GM12878 (cell line): ENCODE measurements around the gene AGAP1. TPM values are rescaled to one million over a fixed set of nuclear protein-coding genes. Genes with fewer than 3 reads are reported as not detected.

Source experiments
- ATAC-seq: fragments of 200-7000 bp; cut with Tn5 transposase; 3 replicates; pipeline ENCODE4 v1.9.1; 2020; ENCODE audit warnings: mild to moderate bottlenecking, moderate library complexity
- BruUV-seq: library from RNA; stranded (reverse); fragments of 400-500 nt; replicated peaks from 2 replicates; lab custom pipeline; 2021; lab: Mats Ljungman, UMichigan
- CTCF ChIA-PET: fragments of 300-600 bp; sonication (Branson Sonifier 250); formaldehyde crosslinking; extraction: SDS; loops from one replicate; lab custom pipeline; 2021; ENCODE audit warnings: inconsistent platforms; lab: Yijun Ruan, JAX
- POLR2A ChIA-PET: fragments of 350-600 bp; formaldehyde crosslinking; extraction: SDS; loops from one replicate; lab custom pipeline; 2021; ENCODE audit warnings: inconsistent platforms; lab: Charles Lee
- RAD21 ChIA-PET: fragments of 300-600 bp; sonication (Branson Sonifier 250); formaldehyde crosslinking; loops from one replicate; lab custom pipeline; 2023; ENCODE audit warnings: antibody characterized with exemption; ENCODE audit not compliant: unreplicated experiment; lab: Charles Lee
- SMC1A ChIA-PET: fragments of 300-600 bp; sonication (Branson Sonifier 250); formaldehyde crosslinking; loops from one replicate; lab custom pipeline; 2023; ENCODE audit not compliant: unreplicated experiment, uncharacterized antibody; lab: Charles Lee
- DNase-seq: peaks from one replicate; pipeline ENCODE4 v3.0.0-alpha.2; 2011; ENCODE audit warnings: low read depth, low spot score
- FAIRE-seq: peaks from 3 replicates; lab custom pipeline; 2011; peaks lifted over from hg19 to GRCh38; lab: Jason Lieb, UNC
- H2AFZ ChIP-seq: 2 replicates; pipeline ENCODE4 v1.6.0; 2011; ENCODE audit warnings: low read depth, low read length, control low read depth; ENCODE audit not compliant: control insufficient read depth
- H3K27ac ChIP-seq: 2 replicates; pipeline ENCODE4 v1.5.1; 2011; ENCODE audit warnings: control low read depth; ENCODE audit not compliant: control insufficient read depth, insufficient read depth
- H3K27me3 ChIP-seq, 2 experiments: replicated peaks in 1 of 2; 2 replicates each; pipeline versions ENCODE4 v1.6.0 to v1.6.1; 2011; ENCODE audit warnings: low read length in 1 of 2; ENCODE audit not compliant: control insufficient read depth in 2 of 2, insufficient read depth in 2 of 2
- H3K36me3 ChIP-seq, 2 experiments: 2 replicates each; pipeline ENCODE4 v1.5.1; 2011; ENCODE audit warnings: low read length in 1 of 2; ENCODE audit not compliant: control insufficient read depth in 2 of 2, insufficient read depth in 2 of 2
- H3K4me1 ChIP-seq: 2 replicates; pipeline ENCODE4 v1.6.1; 2011; ENCODE audit warnings: mild to moderate bottlenecking, low read length, moderate library complexity, mixed read lengths; ENCODE audit not compliant: control insufficient read depth, insufficient read depth
- H3K4me2 ChIP-seq: 2 replicates; pipeline ENCODE4 v1.6.0; 2011; ENCODE audit warnings: control low read depth; ENCODE audit not compliant: control insufficient read depth, insufficient read depth
- H3K4me3 ChIP-seq: fragments of 200-600 bp; sonication (generic); 2 replicates; pipeline ENCODE4 v1.5.1; 2016
- H3K79me2 ChIP-seq: 2 replicates; pipeline ENCODE4 v1.6.0; 2011; ENCODE audit warnings: low read length; ENCODE audit not compliant: control insufficient read depth, insufficient read depth
- H3K9ac ChIP-seq: 2 replicates; pipeline ENCODE4 v1.8.0; 2011; ENCODE audit warnings: low read length, control low read depth, mixed read lengths; ENCODE audit not compliant: control insufficient read depth, insufficient read depth
- H3K9me3 ChIP-seq: replicated peaks from 3 replicates; pipeline ENCODE4 v1.5.1; 2011; ENCODE audit warnings: mild to moderate bottlenecking, low read length; ENCODE audit not compliant: control insufficient read depth, insufficient read depth
- H4K20me1 ChIP-seq: 2 replicates; pipeline ENCODE4 v1.6.0; 2011; ENCODE audit not compliant: control insufficient read depth, insufficient read depth
- ASH2L ChIP-seq: fragments of 300-600, 200-600 bp; sonication (generic); IDR thresholded peaks from 2 replicates; pipeline ENCODE4 v1.6.1; 2017; ENCODE audit warnings: low read depth, mild to moderate bottlenecking, borderline replicate concordance
- ATF7 ChIP-seq: fragments of 450-650 bp; IDR thresholded peaks from 2 replicates; pipeline ENCODE4 v1.6.1; 2016; ENCODE audit warnings: low read depth, mild to moderate bottlenecking
- BHLHE40 ChIP-seq, 2 experiments: fragments of 450-650 bp in 1 of 2; IDR thresholded peaks; 2 replicates each; pipeline ENCODE4 v1.6.1; 2011 to 2017; ENCODE audit warnings: low read depth in 2 of 2, borderline replicate concordance in 1 of 2, improper control_type of control experiment in 1 of 2, low read length in 1 of 2, mild to moderate bottlenecking in 1 of 2
- CEBPB ChIP-seq, 2 experiments: fragments of 150-350 bp in 1 of 2; IDR thresholded peaks; 2 replicates each; pipeline ENCODE4 v1.6.1; 2012 to 2014; ENCODE audit warnings: low read depth in 2 of 2, low read length in 2 of 2, borderline replicate concordance in 1 of 2, inconsistent platforms in 1 of 2
- HCFC1 ChIP-seq: fragments of 150-350 bp; IDR thresholded peaks from 2 replicates; pipeline ENCODE4 v1.6.1; 2014; ENCODE audit warnings: low read length
- IRF4 ChIP-seq: IDR thresholded peaks from 2 replicates; pipeline ENCODE4 v1.6.1; 2011; ENCODE audit warnings: low read depth, low read length
- IRF5 ChIP-seq: fragments of 450-650 bp; IDR thresholded peaks from 2 replicates; pipeline ENCODE4 v1.6.1; 2017; ENCODE audit warnings: borderline replicate concordance
- JUND ChIP-seq: IDR thresholded peaks from 2 replicates; pipeline ENCODE4 v1.6.1; 2012; ENCODE audit warnings: low read depth, mild to moderate bottlenecking, low read length, improper control_type of control experiment, moderate library complexity
- MEF2A ChIP-seq: IDR thresholded peaks from 2 replicates; pipeline ENCODE4 v1.6.1; 2011; ENCODE audit warnings: low read depth, mild to moderate bottlenecking, low read length, moderate library complexity; ENCODE audit not compliant: insufficient read depth
- MXI1 ChIP-seq: fragments of 150-350 bp; IDR thresholded peaks from 2 replicates; pipeline ENCODE4 v1.6.1; 2011; ENCODE audit warnings: low read depth, mild to moderate bottlenecking, inconsistent platforms, low read length, improper control_type of control experiment
- NFYA ChIP-seq: IDR thresholded peaks from 2 replicates; pipeline ENCODE4 v1.6.1; 2011; ENCODE audit warnings: low read depth, mild to moderate bottlenecking, low read length, improper control_type of control experiment, borderline replicate concordance
- NFYB ChIP-seq: IDR thresholded peaks from 2 replicates; pipeline ENCODE4 v1.6.1; 2011; ENCODE audit warnings: low read depth, mild to moderate bottlenecking, low read length, improper control_type of control experiment, moderate library complexity; ENCODE audit not compliant: insufficient read depth
- PML ChIP-seq: IDR thresholded peaks from 2 replicates; pipeline ENCODE4 v1.6.1; 2012; ENCODE audit warnings: low read length, inconsistent platforms
- POLR2AphosphoS5 ChIP-seq: IDR thresholded peaks from 2 replicates; pipeline ENCODE4 v1.6.1; 2011; ENCODE audit warnings: mild to moderate bottlenecking, low read length, inconsistent platforms
- SP1 ChIP-seq: IDR thresholded peaks from one replicate; pipeline ENCODE4 v1.6.1; 2011; ENCODE audit warnings: low read depth, low read length
- WGBS: methylation state at CpG from one replicate; pipeline ENCODE4 v1.1.6; 2016; ENCODE audit warnings: low lambda C conversion rate; ENCODE audit not compliant: insufficient replicate concordance, insufficient coverage; ENCODE audit errors: missing lambda C conversion rate; 5-methylcytosine and 5-hydroxymethylcytosine counted together
- in situ Hi-C: fragments of 300-500 bp; cut with MboI; formaldehyde crosslinking; loops from 9 replicates; pipeline ENCODE4 v1.14.3; 2018; ENCODE audit warnings: mixed read lengths
- intact Hi-C: fragments of 100-400 bp; cut with micrococcal nuclease; formaldehyde crosslinking; loops from one replicate; pipeline ENCODE4 v1.14.2; 2022; ENCODE audit not compliant: unreplicated experiment
- polyA plus RNA-seq, 11 experiments: library from polyadenylated mRNA; depleted of rRNA in 4 of 11; unstranded in 6 of 11; stranded (reverse) in 5 of 11; fragments of >200 nt; fragmentation: Nextera tagmentation in 4 of 11; fragmentation: Illumina TruSeq in 1 of 11; extraction: Ambion mirVana in 4 of 11; extraction: Trizol in 1 of 11; gene quantifications; 1 replicate in 1 of 11; 2 replicates in 10 of 11; pipeline versions ENCODE4 v1.2.1 to v1.2.3, GENCODE V29; 2011 to 2016; ENCODE audit warnings: inconsistent platforms in 2 of 11, missing spikeins in 2 of 11, low read depth in 1 of 11
- total RNA-seq, 4 experiments: library from RNA; depleted of rRNA in 3 of 4; stranded (reverse); fragments of >200 nt in 3 of 4; fragmentation: Illumina TruSeq in 1 of 4; extraction: Trizol in 1 of 4; gene quantifications; 2 replicates each; pipeline versions ENCODE4 v1.2.1 to v1.2.3, GENCODE V29; 2013 to 2021
- TF ChIP-seq, protein P1 (sequence below): IDR thresholded peaks from 2 replicates; pipeline ENCODE4 v1.6.1; 2011; ENCODE audit warnings: low read depth, low read length, improper control_type of control experiment, borderline replicate concordance
- TF ChIP-seq, protein P2 (sequence below): fragments of 450-650 bp; IDR thresholded peaks from 2 replicates; pipeline ENCODE4 v1.6.1; 2018; ENCODE audit warnings: borderline replicate concordance, mild to moderate bottlenecking; ENCODE audit not compliant: partially characterized antibody

AGAP1 gene
- total and polyA plus RNA-seq, 10 of the 15 experiments (the other 5 are each of a cell fraction or from before 2014, with no cell fraction given) = 0.05 to 0.15 (median 0.06) TPM; not detected in 7

GRCh38 chr2:235810846-235811245 lies 317.0 kb downstream of the AGAP1 start:
- FAIRE-seq (no peak), DNase-seq (no peak)
- no peak overlapping the region for H2AFZ ChIP-seq
- WGBS = 55% methylated on average over 10 of the region's 10 CpGs
- H3K9ac ChIP-seq = no peak overlapping the region
- SMC1A ChIA-PET = no interaction called here
- no peaks in the 10 kb centered on the region for H3K9me3 ChIP-seq
- H3K36me3 ChIP-seq = no peaks in the 10 kb centered on the region
- intact Hi-C loops (no loop called here), in situ Hi-C loops (no loop called here)
- H3K27me3 ChIP-seq = no peaks in the 10 kb centered on the region
- H3K79me2 ChIP-seq = no peaks in the 10 kb centered on the region
- H4K20me1 ChIP-seq = no peaks in the 10 kb centered on the region
- no peak for TF ChIP-seq IRF4
- no peak for TF ChIP-seq MEF2A
- TF ChIP-seq IRF5 = no peak
- TF ChIP-seq, protein P1, sequence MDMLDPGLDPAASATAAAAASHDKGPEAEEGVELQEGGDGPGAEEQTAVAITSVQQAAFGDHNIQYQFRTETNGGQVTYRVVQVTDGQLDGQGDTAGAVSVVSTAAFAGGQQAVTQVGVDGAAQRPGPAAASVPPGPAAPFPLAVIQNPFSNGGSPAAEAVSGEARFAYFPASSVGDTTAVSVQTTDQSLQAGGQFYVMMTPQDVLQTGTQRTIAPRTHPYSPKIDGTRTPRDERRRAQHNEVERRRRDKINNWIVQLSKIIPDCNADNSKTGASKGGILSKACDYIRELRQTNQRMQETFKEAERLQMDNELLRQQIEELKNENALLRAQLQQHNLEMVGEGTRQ = no peak
- TF ChIP-seq POLR2AphosphoS5 = no peak
- no peak for TF ChIP-seq MXI1
- no peak for TF ChIP-seq PML
- TF ChIP-seq CEBPB (IDR thresholded peaks at IDR 0.05; ENCODE audit: borderline replicate concordance in 1 of 2, low read depth in 2 of 2, low read length in 2 of 2) = no peak
- no peak for TF ChIP-seq SP1
- no peak for TF ChIP-seq HCFC1
- no peak for TF ChIP-seq ATF7
- TF ChIP-seq BHLHE40 (IDR thresholded peaks at IDR 0.05; ENCODE audit: borderline replicate concordance in 1 of 2, low read depth in 2 of 2, low read length in 1 of 2) = no peak
- no peak for TF ChIP-seq NFYA
- no peak for TF ChIP-seq NFYB
- TF ChIP-seq, protein P2, sequence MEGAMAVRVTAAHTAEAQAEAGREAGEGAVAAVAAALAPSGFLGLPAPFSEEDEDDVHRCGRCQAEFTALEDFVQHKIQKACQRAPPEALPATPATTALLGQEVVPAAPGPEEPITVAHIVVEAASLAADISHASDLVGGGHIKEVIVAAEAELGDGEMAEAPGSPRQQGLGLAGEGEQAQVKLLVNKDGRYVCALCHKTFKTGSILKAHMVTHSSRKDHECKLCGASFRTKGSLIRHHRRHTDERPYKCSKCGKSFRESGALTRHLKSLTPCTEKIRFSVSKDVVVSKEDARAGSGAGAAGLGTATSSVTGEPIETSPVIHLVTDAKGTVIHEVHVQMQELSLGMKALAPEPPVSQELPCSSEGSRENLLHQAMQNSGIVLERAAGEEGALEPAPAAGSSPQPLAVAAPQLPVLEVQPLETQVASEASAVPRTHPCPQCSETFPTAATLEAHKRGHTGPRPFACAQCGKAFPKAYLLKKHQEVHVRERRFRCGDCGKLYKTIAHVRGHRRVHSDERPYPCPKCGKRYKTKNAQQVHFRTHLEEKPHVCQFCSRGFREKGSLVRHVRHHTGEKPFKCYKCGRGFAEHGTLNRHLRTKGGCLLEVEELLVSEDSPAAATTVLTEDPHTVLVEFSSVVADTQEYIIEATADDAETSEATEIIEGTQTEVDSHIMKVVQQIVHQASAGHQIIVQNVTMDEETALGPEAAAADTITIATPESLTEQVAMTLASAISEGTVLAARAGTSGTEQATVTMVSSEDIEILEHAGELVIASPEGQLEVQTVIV = no peak
- TF ChIP-seq JUND = no peak
- no peak for TF ChIP-seq ASH2L
- TF ChIP-seq, all 136 proteins: peak for 0
- ATAC-seq = no peak
- Histone ChIP-seq H3K27ac (no peak overlapping the region), H3K4me2 (no peak overlapping the region), H3K4me3 (no peak overlapping the region), H3K4me1 (no peaks in the 10 kb centered on the region)
- BruUV-seq = no TSS peak
- RAD21 ChIA-PET = no interaction called here
- CTCF ChIA-PET = no interaction called here
- POLR2A ChIA-PET = no interaction called here
